IMR-90 (cell line): ENCODE results near the gene DSCAM. TPM values are rescaled to one million over a fixed set of nuclear protein-coding genes. Genes with fewer than 3 reads are reported as not detected.

Experiments used
- ATAC-seq: fragments of 200-7000 bp; cut with Tn5 transposase; 2 replicates; pipeline ENCODE4 v1.9.1; 2020; ENCODE audit warnings: low read depth, mild to moderate bottlenecking, moderate library complexity
- BruUV-seq: library from RNA; stranded (reverse); fragments of 400-500 nt; replicated peaks from 2 replicates; lab custom pipeline; 2021; lab: Mats Ljungman, UMichigan
- CTCF ChIA-PET: fragments of 300-600 bp; formaldehyde crosslinking; extraction: SDS; loops from one replicate; lab custom pipeline; 2021; ENCODE audit warnings: antibody characterized with exemption; lab: Yijun Ruan, JAX
- POLR2A ChIA-PET: fragments of 300-600 bp; sonication (Branson Sonifier 250); formaldehyde crosslinking; loops from one replicate; lab custom pipeline; 2022; ENCODE audit warnings: antibody characterized with exemption; ENCODE audit not compliant: unreplicated experiment; lab: Charles Lee
- DNase-seq: peaks from one replicate; pipeline ENCODE4 v3.0.0; 2013
- H2AFZ ChIP-seq: replicated peaks from 2 replicates; pipeline ENCODE3; 2013; ENCODE audit warnings: low read length, mild to moderate bottlenecking; ENCODE audit not compliant: poor library complexity
- H2AK5ac ChIP-seq: 2 replicates; pipeline ENCODE4 v1.6.1; 2013; ENCODE audit warnings: low read depth, low read length, inconsistent platforms
- H2AK9ac ChIP-seq: replicated peaks from 2 replicates; pipeline ENCODE3; 2013; ENCODE audit warnings: mild to moderate bottlenecking, low read depth, low read length, moderate library complexity; ENCODE audit not compliant: poor library complexity
- H2BK120ac ChIP-seq: 2 replicates; pipeline ENCODE4 v1.6.1; 2013; ENCODE audit warnings: low read depth, low read length, inconsistent platforms
- H2BK15ac ChIP-seq: 3 replicates; pipeline ENCODE4 v1.6.1; 2013; ENCODE audit warnings: low read depth, low read length, inconsistent platforms
- H2BK20ac ChIP-seq: 2 replicates; pipeline ENCODE4 v1.6.1; 2013; ENCODE audit warnings: low read depth, mild to moderate bottlenecking, inconsistent platforms, low read length, moderate library complexity
- H2BK5ac ChIP-seq: 2 replicates; pipeline ENCODE4 v1.6.1; 2013; ENCODE audit warnings: mild to moderate bottlenecking, low read depth, low read length, inconsistent platforms; ENCODE audit not compliant: poor library complexity, severe bottlenecking
- H3K14ac ChIP-seq: replicated peaks from 2 replicates; pipeline ENCODE4 v1.6.1; 2013; ENCODE audit warnings: low read depth, low read length, inconsistent platforms
- H3K18ac ChIP-seq: 2 replicates; pipeline ENCODE4 v1.6.1; 2013; ENCODE audit warnings: low read depth, low read length, control low read depth
- H3K23ac ChIP-seq: 2 replicates; pipeline ENCODE4 v1.6.1; 2013; ENCODE audit warnings: low read depth, low read length, inconsistent platforms
- H3K27ac ChIP-seq: 2 replicates; pipeline ENCODE4 v1.5.1; 2013; ENCODE audit warnings: mild to moderate bottlenecking, control low read depth, low read length; ENCODE audit not compliant: insufficient read depth
- H3K27me3 ChIP-seq: 2 replicates; pipeline ENCODE4 v1.6.1; 2013; ENCODE audit warnings: low read length; ENCODE audit not compliant: control insufficient read depth, insufficient read depth
- H3K36me3 ChIP-seq: 2 replicates; pipeline ENCODE4 v1.6.1; 2013; ENCODE audit warnings: low read length, mixed read lengths; ENCODE audit not compliant: control insufficient read depth, insufficient read depth
- H3K4ac ChIP-seq: 2 replicates; pipeline ENCODE4 v1.6.1; 2013; ENCODE audit warnings: low read depth, low read length, inconsistent platforms
- H3K4me1 ChIP-seq: 2 replicates; pipeline ENCODE4 v1.6.1; 2013; ENCODE audit warnings: low read length, mixed read lengths; ENCODE audit not compliant: control insufficient read depth, insufficient read depth
- H3K4me2 ChIP-seq: 2 replicates; pipeline ENCODE4 v1.6.1; 2013; ENCODE audit warnings: low read depth, mild to moderate bottlenecking, control low read depth, low read length, moderate library complexity
- H3K4me3 ChIP-seq: 2 replicates; pipeline ENCODE4 v1.5.1; 2013; ENCODE audit warnings: low read depth, mild to moderate bottlenecking, control low read depth, low read length, moderate library complexity; ENCODE audit not compliant: insufficient read depth
- H3K56ac ChIP-seq: 2 replicates; pipeline ENCODE4 v1.6.1; 2013; ENCODE audit warnings: low read length, inconsistent platforms; ENCODE audit not compliant: insufficient read depth; ENCODE audit errors: extremely low read depth
- H3K79me1 ChIP-seq, 2 experiments: 2 replicates each; pipeline ENCODE4 v1.6.1; 2013; ENCODE audit warnings: low read length in 2 of 2, inconsistent platforms in 1 of 2, low read depth in 1 of 2
- H3K9ac ChIP-seq: 2 replicates; pipeline ENCODE4 v1.6.1; 2013; ENCODE audit warnings: low read depth, low read length, control low read depth
- H3K9me1 ChIP-seq: 2 replicates; pipeline ENCODE4 v1.6.1; 2013; ENCODE audit warnings: low read length, inconsistent platforms; ENCODE audit not compliant: insufficient read depth
- H3K9me3 ChIP-seq: 2 replicates; pipeline ENCODE4 v1.6.1; 2013; ENCODE audit warnings: low read length; ENCODE audit not compliant: control insufficient read depth, insufficient read depth
- H4K20me1 ChIP-seq: 2 replicates; pipeline ENCODE4 v1.6.1; 2013; ENCODE audit warnings: low read length, inconsistent platforms; ENCODE audit not compliant: insufficient read depth
- H4K5ac ChIP-seq: 2 replicates; pipeline ENCODE4 v1.6.1; 2013; ENCODE audit warnings: mild to moderate bottlenecking, low read depth, low read length, control low read depth
- H4K8ac ChIP-seq, 2 experiments: 2 replicates each; pipeline ENCODE4 v1.6.1; 2013; ENCODE audit warnings: low read depth in 2 of 2, low read length in 2 of 2, control low read depth in 1 of 2, inconsistent platforms in 1 of 2
- H4K91ac ChIP-seq: 2 replicates; pipeline ENCODE4 v1.6.1; 2013; ENCODE audit warnings: low read depth, low read length, inconsistent platforms; ENCODE audit not compliant: insufficient read depth
- BHLHE40 ChIP-seq: fragments of 150-350 bp; IDR thresholded peaks from 2 replicates; pipeline ENCODE4 v1.6.1; 2016; ENCODE audit warnings: mild to moderate bottlenecking, low read depth, low read length
- CEBPB ChIP-seq: IDR thresholded peaks from 2 replicates; pipeline ENCODE4 v1.6.1; 2012; ENCODE audit warnings: low read depth, low read length, improper control_type of control experiment
- CHD1 ChIP-seq: IDR thresholded peaks from 2 replicates; pipeline ENCODE4 v1.6.1; 2012; ENCODE audit warnings: low read depth, low read length, improper control_type of control experiment
- CTCF ChIP-seq: conservative IDR thresholded peaks from 2 replicates; pipeline ENCODE4 v1.5.1; 2012; ENCODE audit warnings: mild to moderate bottlenecking, low read depth, low read length, improper control_type of control experiment
- ELK1 ChIP-seq: fragments of 150-350 bp; IDR thresholded peaks from 2 replicates; pipeline ENCODE4 v1.6.1; 2016; ENCODE audit warnings: low read depth, mild to moderate bottlenecking, low read length, moderate library complexity, borderline replicate concordance
- FOS ChIP-seq: fragments of 150-350 bp; IDR thresholded peaks from 2 replicates; pipeline ENCODE4 v1.6.1; 2016; ENCODE audit warnings: low read depth, low read length
- MAFK ChIP-seq: IDR thresholded peaks from 2 replicates; pipeline ENCODE4 v1.6.1; 2012; ENCODE audit warnings: low read depth, low read length, improper control_type of control experiment
- MAZ ChIP-seq: IDR thresholded peaks from 2 replicates; pipeline ENCODE4 v1.6.1; 2012; ENCODE audit warnings: low read depth, mild to moderate bottlenecking, low read length, improper control_type of control experiment, moderate library complexity, borderline replicate concordance
- MXI1 ChIP-seq: IDR thresholded peaks from 2 replicates; pipeline ENCODE4 v1.6.1; 2012; ENCODE audit warnings: low read depth, mild to moderate bottlenecking, low read length, moderate library complexity, borderline replicate concordance
- NFE2L2 ChIP-seq: fragments of 150-350 bp; IDR thresholded peaks from 2 replicates; pipeline ENCODE4 v1.6.1; 2016; ENCODE audit warnings: low read depth, mild to moderate bottlenecking, low read length
- POLR2A ChIP-seq: IDR thresholded peaks from 2 replicates; pipeline ENCODE4 v1.6.1; 2012; ENCODE audit warnings: mild to moderate bottlenecking, low read depth, low read length
- RAD21 ChIP-seq: IDR thresholded peaks from 2 replicates; pipeline ENCODE4 v1.6.1; 2012; ENCODE audit warnings: low read length, improper control_type of control experiment
- RCOR1 ChIP-seq: IDR thresholded peaks from 2 replicates; pipeline ENCODE4 v1.6.1; 2012; ENCODE audit warnings: mild to moderate bottlenecking, low read length, improper control_type of control experiment; ENCODE audit not compliant: insufficient replicate concordance
- RFX5 ChIP-seq: IDR thresholded peaks from 2 replicates; pipeline ENCODE4 v1.8.0; 2012; ENCODE audit warnings: low read depth, mild to moderate bottlenecking, low read length, moderate library complexity
- SMC3 ChIP-seq: fragments of 150-350 bp; IDR thresholded peaks from 2 replicates; pipeline ENCODE4 v1.6.1; 2016; ENCODE audit warnings: low read depth, mild to moderate bottlenecking, antibody characterized with exemption, low read length, moderate library complexity
- USF2 ChIP-seq: fragments of 150-350 bp; IDR thresholded peaks from 2 replicates; pipeline ENCODE4 v1.6.1; 2017; ENCODE audit warnings: mild to moderate bottlenecking, antibody characterized with exemption, low read length, low read depth
- WGBS, 2 experiments: methylation state at CpG; one replicate each; pipeline versions ENCODE4 v1.1.5 to v1.1.7; 2013; ENCODE audit warnings: missing lambda C conversion rate in 2 of 2; ENCODE audit not compliant: insufficient read length in 1 of 2; ENCODE audit errors: extremely low coverage in 2 of 2; 5-methylcytosine and 5-hydroxymethylcytosine counted together
- dilution Hi-C: fragments of 300-500 bp; cut with HindIII; formaldehyde crosslinking; loops from one replicate; pipeline ENCODE4 v1.14.3; 2018; ENCODE audit warnings: low sequenced_read_pairs; ENCODE audit not compliant: unreplicated experiment
- in situ Hi-C: fragments of 300-500 bp; cut with MboI; formaldehyde crosslinking; loops from 3 replicates; pipeline ENCODE4 v1.14.3; 2019; ENCODE audit warnings: low sequenced_read_pairs, inconsistent platforms, mixed read lengths
- intact Hi-C: fragments of 100-400 bp; cut with micrococcal nuclease; formaldehyde crosslinking; loops from 2 replicates; pipeline ENCODE4 v1.10.0; 2022
- polyA plus RNA-seq, 3 experiments: library from polyadenylated mRNA; depleted of rRNA; stranded (reverse); fragments of >200 nt; gene quantifications; 2 replicates each; pipeline ENCODE4 v1.2.3, GENCODE V29; 2012; ENCODE audit warnings: low replicate concordance in 1 of 3
- total RNA-seq: library from RNA; depleted of rRNA; stranded (reverse); fragments of >200 nt; gene quantifications from 2 replicates; pipeline ENCODE4 v1.2.3, GENCODE V29; 2012

Gene DSCAM
- total and polyA plus RNA-seq, 2 of the 4 experiments (the other 2 are of a cell fraction): under 0.01 to 0.02 TPM

DNA sequence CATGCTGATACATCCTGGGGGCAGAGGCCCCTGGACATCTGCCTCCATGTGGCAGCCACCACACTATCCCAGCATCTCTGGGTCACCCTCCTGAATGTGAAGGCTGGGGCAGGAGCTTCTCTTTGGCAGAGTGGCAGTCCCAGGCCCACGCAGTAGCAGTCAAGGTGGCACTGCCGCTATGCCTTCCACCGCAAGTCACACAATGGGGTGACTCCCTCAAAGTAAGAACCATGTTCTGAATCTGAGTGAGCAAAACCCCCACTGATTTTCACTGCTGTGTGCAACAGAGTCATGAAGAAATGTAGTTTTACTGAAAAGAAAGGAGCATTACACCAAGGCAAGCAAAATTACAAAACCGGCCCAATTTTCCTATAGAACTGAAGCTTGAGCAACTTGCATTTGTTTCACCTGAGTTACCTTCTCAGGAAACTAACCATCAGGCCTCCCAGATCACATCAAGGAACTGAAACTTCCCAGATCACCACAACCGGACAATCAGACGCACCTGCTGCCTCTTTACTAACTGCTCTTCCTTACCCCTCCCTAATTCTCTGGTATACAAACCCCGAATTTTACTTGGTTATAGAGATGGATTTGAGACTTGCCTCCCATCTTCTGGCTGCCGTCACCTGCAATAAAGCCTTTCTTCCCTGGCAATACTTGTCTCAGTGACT lies 877.1 kb downstream of the DSCAM start:
- dilution Hi-C loops (no loop called here), intact Hi-C loops (no loop called here), in situ Hi-C loops (loop anchor here (25.0 kb wide), 1 partner anchor 117 kb away; no protein-coding TSS in a partner anchor)
- Histone ChIP-seq H3K9ac (no peak overlapping the region), H3K36me3 (no peaks in the 10 kb centered on the region), H4K5ac (no peak overlapping the region), H3K79me1 (no peaks in the 10 kb centered on the region), H4K8ac (no peak overlapping the region), H3K4me2 (no peak overlapping the region), H4K91ac (no peak overlapping the region), H3K23ac (no peak overlapping the region), H3K18ac (no peak overlapping the region), H2BK15ac (no peak overlapping the region), H3K56ac (no peak overlapping the region), H2AFZ (no peak overlapping the region), H3K4ac (no peak overlapping the region), H3K4me3 (no peak overlapping the region), H3K27ac (no peak overlapping the region), H2AK9ac (no peak overlapping the region), H2AK5ac (no peak overlapping the region), H3K9me3 (peaks cover 24% of the 10 kb centered on the region), H3K27me3 (no peaks in the 10 kb centered on the region), H3K9me1 (no peaks in the 10 kb centered on the region), H3K4me1 (no peaks in the 10 kb centered on the region), H4K20me1 (no peaks in the 10 kb centered on the region), H2BK5ac (no peak overlapping the region), H3K14ac (no peak overlapping the region), H2BK120ac (no peak overlapping the region), H2BK20ac (no peak overlapping the region)
- CTCF ChIA-PET: no interaction called here
- POLR2A ChIA-PET: no interaction called here
- ATAC-seq: no peak
- no TSS peak for BruUV-seq
- WGBS, 2 experiments: no CpG with 5 or more reads among the region's 8 CpGs
- TF ChIP-seq CEBPB (no peak), MXI1 (no peak), POLR2A (no peak), ELK1 (no peak), RAD21 (no peak), MAZ (no peak), CHD1 (no peak), NFE2L2 (no peak), MAFK (no peak), FOS (no peak), SMC3 (no peak), CTCF (no peak), RCOR1 (no peak), BHLHE40 (no peak), RFX5 (no peak), USF2 (no peak)
- DNase-seq: no peak
